Natural killer cell treated with Interleukin-12 subunit alpha and Interleukin-12 subunit beta and Interleukin-15 and Interleukin-18, amount 100 ng/mL, for 72 hours (primary cell): ENCODE measurements around the gene SEC62. TPM values are rescaled to one million over a fixed set of nuclear protein-coding genes. Genes with fewer than 3 reads are reported as not detected.

Experiments
- ATAC-seq, 2 donors: fragments of 150-1000 bp; cut with Tn5 transposase in 1 of 2; sonication (Bioruptor Pico), chemical (Tn5 transposase) in 1 of 2; 2 replicates each; pipeline ENCODE4 v1.10.0; 2021
- DNase-seq: peaks from one replicate; pipeline ENCODE4 v3.0.0; 2022; ENCODE audit warnings: low spot score
- H3K27ac Mint-ChIP-seq, 2 donors: 1 replicate in 1 of 2; 2 replicates in 1 of 2; pipeline ENCODE4 v1.8.0; 2022; ENCODE audit warnings: mixed read lengths in 2 of 2, mild to moderate bottlenecking in 1 of 2, moderate library complexity in 1 of 2
- H3K27me3 Mint-ChIP-seq, 2 donors: 1 replicate in 1 of 2; 2 replicates in 1 of 2; pipeline ENCODE4 v1.8.0; 2022; ENCODE audit warnings: mixed read lengths in 2 of 2
- H3K36me3 Mint-ChIP-seq: one replicate; pipeline ENCODE4 v1.8.0; 2022; ENCODE audit warnings: mixed read lengths
- H3K4me1 Mint-ChIP-seq, 2 donors: 1 replicate in 1 of 2; 2 replicates in 1 of 2; pipeline ENCODE4 v1.8.0; 2022; ENCODE audit warnings: low read depth in 2 of 2, mixed read lengths in 2 of 2, mild to moderate bottlenecking in 1 of 2
- H3K4me3 Mint-ChIP-seq: one replicate; pipeline ENCODE4 v1.8.0; 2022; ENCODE audit warnings: mixed read lengths
- H3K9me3 Mint-ChIP-seq: 2 replicates; pipeline ENCODE4 v1.8.0; 2022; ENCODE audit warnings: mixed read lengths
- total RNA-seq, 2 donors: library from RNA; stranded (reverse); gene quantifications; one replicate each; pipeline ENCODE4 v1.2.3, GENCODE V29; 2022

The SEC62 gene
- total RNA-seq, 2 donors from 2014 or later: 51.2 to 68.9 TPM

DNA sequence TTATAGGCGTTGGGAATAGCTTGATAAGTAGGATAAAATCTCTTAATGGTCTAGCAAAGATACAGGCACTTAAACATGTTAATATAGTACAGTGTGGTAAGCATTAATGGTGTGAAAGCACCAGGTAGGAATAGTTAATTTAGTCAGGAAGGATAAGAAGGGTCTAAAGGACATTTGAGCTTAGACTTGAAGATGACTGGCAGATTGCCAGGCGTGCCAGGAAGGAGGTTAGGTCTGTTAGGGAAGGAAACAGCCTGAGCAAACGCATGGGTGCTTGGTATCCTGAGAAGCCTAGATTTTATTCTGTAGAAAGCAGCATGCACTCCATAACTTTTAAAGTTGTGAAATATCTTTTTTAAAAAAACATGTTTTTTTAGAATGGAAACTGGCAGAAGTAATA, 17.7 kb downstream of the SEC62 start:
- Mint-ChIP-seq H3K27me3 (no peaks in the 10 kb centered on the region), H3K4me3 (no peak overlapping the region), H3K27ac (no peak overlapping the region), H3K4me1 (peaks cover 3 to 4% of the 10 kb centered on the region in 2 donors), H3K9me3 (no peaks in the 10 kb centered on the region), H3K36me3 (peaks cover 30% of the 10 kb centered on the region)
- ATAC-seq (no peak), DNase-seq (no peak)

DNA sequence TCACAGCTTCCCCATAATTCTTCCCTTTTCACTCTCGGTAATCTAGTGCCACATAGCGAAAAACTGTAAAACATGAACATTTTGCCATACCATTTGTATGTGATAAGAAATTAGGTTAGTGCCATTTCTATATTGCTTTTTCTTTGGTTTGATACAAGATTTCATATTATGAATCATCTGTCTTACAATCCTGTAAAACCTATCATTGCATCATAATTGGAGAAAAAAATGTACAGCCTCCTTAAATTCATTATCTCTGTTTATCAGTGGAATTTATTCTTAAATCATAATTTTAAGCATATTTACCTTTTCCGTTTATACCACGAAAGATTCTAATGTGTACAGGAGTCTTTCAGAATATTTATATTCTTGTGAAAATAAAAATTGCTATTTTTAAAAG, 23.8 kb downstream of the SEC62 start:
- Mint-ChIP-seq H3K27me3 (no peaks in the 10 kb centered on the region), H3K9me3 (no peaks in the 10 kb centered on the region), H3K27ac (no peak overlapping the region), H3K4me1 (no peaks in the 10 kb centered on the region), H3K4me3 (no peak overlapping the region), H3K36me3 (peaks cover 12% of the 10 kb centered on the region)
- ATAC-seq (no peak), DNase-seq (no peak)

DNA sequence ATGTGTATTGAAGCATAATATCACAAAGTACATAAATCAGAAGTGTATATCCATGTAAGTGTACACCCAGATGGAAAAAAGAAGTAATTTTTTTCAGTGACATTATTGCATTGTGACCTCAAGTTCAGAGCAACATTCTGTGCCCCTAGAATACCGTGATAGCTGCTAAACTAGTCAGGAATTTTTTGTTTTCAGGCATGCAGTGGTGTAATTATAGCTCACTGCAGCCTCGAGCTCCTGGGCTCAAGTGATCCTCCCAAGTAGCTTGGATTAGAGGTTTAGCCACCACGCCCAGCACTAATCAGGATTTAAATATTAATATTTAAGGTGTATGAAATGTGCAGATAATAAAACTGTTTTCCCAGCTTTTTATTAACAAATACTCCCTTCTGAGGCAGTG, 25.5 kb downstream of the SEC62 start:
- Mint-ChIP-seq H3K4me3 (no peak overlapping the region), H3K36me3 (peaks cover 19% of the 10 kb centered on the region), H3K27ac (peak overlapping the region in 1 of 2 donors; percentile 17), H3K9me3 (no peaks in the 10 kb centered on the region), H3K4me1 (peaks cover 0 to 4% of the 10 kb centered on the region in 2 donors), H3K27me3 (no peaks in the 10 kb centered on the region)
- ATAC-seq: no peak
- no peak for DNase-seq

DNA sequence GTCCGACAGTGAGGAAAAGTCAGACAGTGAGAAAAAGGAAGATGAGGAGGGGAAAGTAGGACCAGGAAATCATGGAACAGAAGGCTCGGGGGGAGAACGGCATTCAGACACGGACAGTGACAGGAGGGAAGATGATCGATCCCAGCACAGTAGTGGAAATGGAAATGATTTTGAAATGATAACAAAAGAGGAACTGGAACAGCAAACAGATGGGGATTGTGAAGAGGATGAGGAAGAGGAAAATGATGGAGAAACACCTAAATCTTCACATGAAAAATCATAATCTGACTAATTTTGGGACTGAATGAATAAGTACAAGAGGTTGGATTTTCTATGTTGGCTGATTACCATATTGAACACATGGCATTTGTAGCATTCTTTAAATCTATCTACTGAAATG, 26.2 kb downstream of the SEC62 start:
- Mint-ChIP-seq H3K27me3 (no peaks in the 10 kb centered on the region), H3K4me1 (peaks cover 0 to 4% of the 10 kb centered on the region in 2 donors), H3K9me3 (no peaks in the 10 kb centered on the region), H3K4me3 (no peak overlapping the region), H3K27ac (peak overlapping the region in 1 of 2 donors; percentile 17), H3K36me3 (peaks cover 19% of the 10 kb centered on the region)
- ATAC-seq (no peak), DNase-seq (no peak)

DNA sequence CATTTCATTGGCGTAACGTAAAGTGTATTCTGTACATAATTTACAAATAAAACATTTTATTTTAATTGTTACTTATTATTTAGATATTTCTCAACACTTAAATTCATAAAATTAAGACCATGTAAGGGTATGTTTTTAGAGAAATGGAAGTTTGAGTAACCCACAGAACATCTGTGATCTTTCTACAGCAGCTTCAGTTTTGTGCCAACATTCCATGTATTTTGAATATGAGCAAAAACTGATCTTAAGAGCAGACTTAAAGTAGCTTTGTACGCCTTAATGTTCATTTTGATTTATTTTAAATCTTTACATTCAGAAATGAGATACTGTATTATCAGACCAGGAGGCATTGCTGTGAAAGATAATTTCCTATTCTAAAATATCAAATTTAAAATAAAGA, 27.2 kb downstream of the SEC62 start:
- no peak for ATAC-seq
- H3K4me1 Mint-ChIP-seq: peaks cover 4 to 8% of the 10 kb centered on the region in 2 donors
- DNase-seq: no peak
- H3K36me3 Mint-ChIP-seq: peaks cover 19% of the 10 kb centered on the region
- no peak overlapping the region for H3K4me3 Mint-ChIP-seq
- H3K27ac Mint-ChIP-seq: no peak overlapping the region
- H3K27me3 Mint-ChIP-seq: no peaks in the 10 kb centered on the region
- H3K9me3 Mint-ChIP-seq: no peaks in the 10 kb centered on the region

DNA sequence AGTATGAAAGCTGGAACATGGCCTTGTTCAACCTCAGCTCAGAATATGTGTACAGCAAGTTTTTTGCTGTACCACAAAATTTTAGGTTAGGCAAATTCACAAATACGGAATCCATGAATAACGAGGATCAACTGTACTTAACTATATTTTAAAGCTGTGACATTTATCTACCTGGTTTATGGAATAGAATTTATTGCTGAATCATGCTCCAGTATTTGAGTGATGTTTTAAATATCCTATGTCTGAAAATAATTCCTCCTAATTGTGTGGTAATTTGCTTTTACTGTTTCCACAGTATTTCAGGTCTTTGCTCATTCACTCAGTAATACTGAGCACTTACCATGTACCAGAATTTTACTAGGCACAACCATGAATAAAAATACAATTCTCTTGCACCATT, 29.5 kb downstream of the SEC62 start:
- Mint-ChIP-seq H3K36me3 (peaks cover 17% of the 10 kb centered on the region), H3K27me3 (no peaks in the 10 kb centered on the region), H3K27ac (no peak overlapping the region), H3K4me3 (no peak overlapping the region), H3K9me3 (no peaks in the 10 kb centered on the region), H3K4me1 (peaks cover 10 to 13% of the 10 kb centered on the region in 2 donors)
- ATAC-seq: no peak
- DNase-seq: no peak

DNA sequence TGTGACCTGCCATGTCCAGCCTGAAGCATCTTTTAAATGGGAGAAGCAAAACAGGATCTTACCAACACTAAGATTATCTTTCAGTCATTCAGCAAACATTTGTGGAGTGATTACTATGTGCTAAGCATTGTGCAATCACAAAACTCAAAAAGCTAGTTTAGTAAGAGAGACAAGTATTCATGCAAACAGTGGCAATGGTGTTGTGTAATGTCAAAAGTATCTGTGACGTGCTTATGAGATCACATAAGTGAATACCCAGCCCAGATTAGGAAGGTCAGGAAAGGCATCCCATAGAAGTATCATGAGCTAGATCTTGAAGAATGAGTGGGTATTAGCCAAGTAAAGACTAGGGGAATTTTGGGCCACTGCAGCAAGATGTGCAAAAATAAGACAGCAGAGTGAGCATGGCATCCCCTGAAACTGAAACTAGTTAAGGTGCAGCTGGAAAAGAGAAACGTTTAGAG, 32.1 kb downstream of the SEC62 start:
- peaks cover 13 to 14% of the 10 kb centered on the region in 2 donors for H3K4me1 Mint-ChIP-seq
- peaks cover 7% of the 10 kb centered on the region for H3K36me3 Mint-ChIP-seq
- ATAC-seq (peak; percentile 57 to 63), DNase-seq (no peak)
- no peaks in the 10 kb centered on the region for H3K9me3 Mint-ChIP-seq
- H3K27me3 Mint-ChIP-seq: no peaks in the 10 kb centered on the region
- H3K27ac Mint-ChIP-seq: peak overlapping the region; percentile 57 to 69
- H3K4me3 Mint-ChIP-seq: peak overlapping the region; percentile 5

DNA sequence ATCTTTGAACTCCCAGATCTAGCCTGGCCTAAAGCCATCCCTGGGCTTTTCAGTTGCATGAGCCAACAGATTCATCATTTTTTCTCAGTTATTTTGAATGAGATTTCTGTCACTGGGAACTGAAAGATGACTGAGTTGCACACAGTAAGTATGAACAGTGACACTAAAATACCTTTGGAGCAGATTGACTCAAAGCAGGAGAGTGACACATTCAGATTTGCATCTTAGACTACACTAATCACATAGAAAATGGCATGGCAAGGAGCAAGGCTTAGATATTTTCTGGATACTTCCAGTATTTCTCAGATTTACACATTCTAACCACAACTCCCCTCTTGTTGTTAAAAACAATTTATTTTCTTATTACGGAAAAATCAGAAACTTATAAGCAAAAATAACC, 32.8 kb downstream of the SEC62 start:
- no peaks in the 10 kb centered on the region for H3K27me3 Mint-ChIP-seq
- H3K4me3 Mint-ChIP-seq: no peak overlapping the region
- peaks cover 13 to 14% of the 10 kb centered on the region in 2 donors for H3K4me1 Mint-ChIP-seq
- peaks cover 7% of the 10 kb centered on the region for H3K36me3 Mint-ChIP-seq
- DNase-seq (no peak), ATAC-seq (peak in 1 of 2 donors; percentile 80)
- H3K9me3 Mint-ChIP-seq: no peaks in the 10 kb centered on the region
- H3K27ac Mint-ChIP-seq: peak overlapping the region; percentile 57 to 69

DNA sequence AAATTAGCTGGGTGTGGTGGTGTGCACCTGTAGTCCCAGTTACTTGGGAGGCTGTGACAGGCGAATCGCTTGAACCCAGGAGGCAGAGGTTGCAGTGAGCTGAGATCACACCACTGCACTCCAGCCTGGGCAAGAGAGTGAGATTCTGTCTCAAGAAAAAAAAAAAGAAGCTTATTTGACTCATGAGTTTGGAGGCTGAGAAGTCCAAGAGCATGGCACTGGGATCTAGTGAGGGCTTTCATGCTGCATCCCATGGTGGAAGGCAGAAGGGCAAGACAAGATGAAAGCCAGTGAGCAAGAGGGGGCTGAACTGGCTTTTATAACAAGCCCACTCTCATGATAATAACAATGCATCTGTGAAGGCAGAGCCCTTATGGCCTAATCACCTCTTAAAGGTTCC, 33.4 kb downstream of the SEC62 start:
- DNase-seq (no peak), ATAC-seq (no peak)
- no peaks in the 10 kb centered on the region for H3K27me3 Mint-ChIP-seq
- H3K4me3 Mint-ChIP-seq: no peak overlapping the region
- peaks cover 7% of the 10 kb centered on the region for H3K36me3 Mint-ChIP-seq
- H3K9me3 Mint-ChIP-seq: no peaks in the 10 kb centered on the region
- H3K27ac Mint-ChIP-seq: no peak overlapping the region
- H3K4me1 Mint-ChIP-seq: peaks cover 13 to 14% of the 10 kb centered on the region in 2 donors

DNA sequence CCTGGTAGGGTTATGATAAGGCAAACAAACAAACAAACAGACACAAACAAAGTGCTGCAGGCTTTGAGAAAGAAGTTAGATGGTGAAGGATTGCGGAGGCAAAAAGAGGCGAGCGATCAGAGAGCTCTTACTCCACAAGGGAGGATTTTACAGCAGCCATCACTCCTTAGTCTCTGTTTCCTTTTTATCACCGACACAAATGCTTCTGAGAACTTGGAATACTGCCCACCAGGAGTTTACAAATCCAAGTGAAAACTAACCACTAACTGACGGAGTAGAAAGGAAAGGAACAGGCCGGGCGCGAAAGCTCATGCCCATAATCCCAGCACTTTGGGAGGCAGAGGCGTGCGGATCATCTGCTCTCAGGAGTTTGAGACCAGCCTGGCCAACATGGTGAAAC, 35.6 kb downstream of the SEC62 start:
- Mint-ChIP-seq H3K4me1 (peaks cover 16 to 26% of the 10 kb centered on the region in 2 donors), H3K27me3 (no peaks in the 10 kb centered on the region), H3K9me3 (no peaks in the 10 kb centered on the region), H3K27ac (no peak overlapping the region), H3K4me3 (no peak overlapping the region), H3K36me3 (no peaks in the 10 kb centered on the region)
- DNase-seq (no peak), ATAC-seq (no peak)

DNA sequence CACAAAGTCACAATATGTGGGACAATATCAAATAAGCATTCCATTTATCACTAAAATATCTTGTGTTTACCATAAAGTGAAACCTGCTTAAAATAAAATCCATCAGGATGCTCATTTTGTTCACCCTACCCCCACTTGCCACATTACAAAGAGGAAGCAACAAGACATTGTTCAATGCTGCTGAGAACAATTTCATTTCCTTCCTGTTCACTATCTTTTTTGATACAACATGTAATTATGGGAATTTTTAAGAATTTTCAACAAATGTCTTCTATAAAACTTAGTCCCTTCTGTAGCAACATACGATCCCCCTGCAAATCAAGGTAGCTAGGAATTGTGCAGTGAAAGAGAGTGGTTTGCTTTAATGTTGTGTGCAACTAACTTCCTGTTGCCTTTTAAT, 36.3 kb downstream of the SEC62 start:
- Mint-ChIP-seq H3K9me3 (no peaks in the 10 kb centered on the region), H3K4me3 (no peak overlapping the region), H3K4me1 (peaks cover 16 to 30% of the 10 kb centered on the region in 2 donors), H3K27me3 (no peaks in the 10 kb centered on the region), H3K27ac (no peak overlapping the region), H3K36me3 (no peaks in the 10 kb centered on the region)
- ATAC-seq (no peak), DNase-seq (no peak)

DNA sequence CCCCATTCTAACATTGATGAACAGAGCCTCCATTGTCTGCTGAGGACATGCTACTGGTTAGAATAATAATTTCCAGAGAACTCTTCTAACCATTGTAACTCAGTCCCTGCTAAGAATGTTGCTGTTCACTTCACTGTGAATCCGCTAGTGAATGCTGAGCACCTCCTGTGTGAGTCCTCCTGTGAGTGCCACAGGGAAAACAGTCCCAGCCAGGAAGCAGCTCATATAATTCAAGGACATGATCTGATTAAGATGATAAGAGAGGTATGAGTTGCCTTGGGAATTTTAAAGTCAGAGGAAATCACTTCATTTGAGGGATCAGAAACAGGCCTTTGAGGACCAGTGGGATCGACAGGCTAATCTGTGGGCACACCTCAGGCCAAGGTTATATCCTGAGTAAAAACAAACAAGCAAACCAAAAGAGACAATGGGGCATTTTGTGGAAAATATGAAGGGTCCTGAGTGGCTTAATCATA, 37.3 kb downstream of the SEC62 start:
- H3K4me3 Mint-ChIP-seq: no peak overlapping the region
- H3K4me1 Mint-ChIP-seq: peaks cover 11 to 24% of the 10 kb centered on the region in 2 donors
- ATAC-seq (no peak), DNase-seq (no peak)
- no peaks in the 10 kb centered on the region for H3K9me3 Mint-ChIP-seq
- H3K36me3 Mint-ChIP-seq: no peaks in the 10 kb centered on the region
- H3K27ac Mint-ChIP-seq: no peak overlapping the region
- no peaks in the 10 kb centered on the region for H3K27me3 Mint-ChIP-seq

DNA sequence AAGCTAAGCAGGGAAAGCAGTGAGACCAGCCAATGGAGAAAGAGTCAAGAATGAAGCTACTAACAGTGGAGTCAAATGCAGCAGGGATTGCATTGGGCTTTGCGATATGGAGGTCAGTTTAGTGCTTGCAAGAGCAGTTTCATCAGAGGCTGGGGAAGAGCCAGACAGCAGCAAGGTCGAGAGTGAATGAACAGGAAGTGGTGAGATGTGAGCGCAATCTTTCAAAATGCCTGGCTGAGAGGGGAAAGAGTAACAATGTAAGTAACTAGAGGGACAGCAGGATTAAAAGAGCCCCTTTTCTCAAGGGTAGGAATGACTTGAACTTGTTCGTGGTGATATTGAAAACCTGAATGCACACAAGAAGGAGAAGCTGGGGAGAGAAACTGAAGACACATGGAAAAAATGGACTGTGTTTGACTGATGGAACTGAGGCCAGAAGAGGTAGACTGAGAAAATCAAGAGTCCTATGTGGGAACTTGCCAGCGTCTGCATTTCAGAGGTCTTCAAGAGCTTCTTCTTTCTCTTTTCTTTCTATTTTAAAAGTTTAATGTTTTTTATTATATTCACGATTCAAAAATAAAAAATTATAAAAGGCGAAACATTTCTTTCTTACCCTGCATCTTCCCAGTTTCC, 40.5 kb downstream of the SEC62 start:
- peak overlapping the region; percentile 35 for H3K4me3 Mint-ChIP-seq

DNA sequence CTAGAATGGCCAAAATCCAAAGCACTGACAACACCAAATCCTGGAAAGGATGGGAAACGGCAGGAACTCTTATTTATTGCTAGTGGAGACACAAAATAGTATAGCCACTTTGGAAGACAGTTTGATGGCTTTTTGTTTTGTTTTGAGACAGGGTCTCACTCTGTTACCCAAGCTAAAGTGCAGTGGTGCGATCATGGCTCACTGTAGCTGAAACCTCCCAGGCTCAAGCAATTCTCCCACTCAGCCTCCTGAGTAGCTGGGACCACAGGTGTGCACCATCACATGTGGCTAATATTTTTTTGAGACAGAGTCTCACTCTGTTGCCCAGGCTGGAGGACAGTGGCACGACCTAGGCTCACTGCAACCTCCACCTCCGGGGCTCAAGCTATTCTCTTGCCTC, 43.9 kb downstream of the SEC62 start:
- Mint-ChIP-seq H3K4me3 (no peak overlapping the region), H3K27ac (no peak overlapping the region), H3K9me3 (no peaks in the 10 kb centered on the region), H3K36me3 (no peaks in the 10 kb centered on the region), H3K4me1 (peaks cover 7 to 17% of the 10 kb centered on the region in 2 donors), H3K27me3 (no peaks in the 10 kb centered on the region)
- DNase-seq: no peak
- ATAC-seq: no peak

More for the DNA sequence above, 40.5 kb downstream of the SEC62 start:
- ATAC-seq: peak; percentile 80 to 90
- H3K9me3 Mint-ChIP-seq: no peaks in the 10 kb centered on the region
- no peak for DNase-seq
- peaks cover 11 to 17% of the 10 kb centered on the region in 2 donors for H3K4me1 Mint-ChIP-seq
- H3K27me3 Mint-ChIP-seq: no peaks in the 10 kb centered on the region
- H3K36me3 Mint-ChIP-seq: no peaks in the 10 kb centered on the region
- peak overlapping the region; percentile 9 to 25 for H3K27ac Mint-ChIP-seq
